ENCODE results near the gene ZMAT5.

ZMAT5 gene, protein sequence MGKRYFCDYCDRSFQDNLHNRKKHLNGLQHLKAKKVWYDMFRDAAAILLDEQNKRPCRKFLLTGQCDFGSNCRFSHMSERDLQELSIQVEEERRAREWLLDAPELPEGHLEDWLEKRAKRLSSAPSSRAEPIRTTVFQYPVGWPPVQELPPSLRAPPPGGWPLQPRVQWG

DNA sequence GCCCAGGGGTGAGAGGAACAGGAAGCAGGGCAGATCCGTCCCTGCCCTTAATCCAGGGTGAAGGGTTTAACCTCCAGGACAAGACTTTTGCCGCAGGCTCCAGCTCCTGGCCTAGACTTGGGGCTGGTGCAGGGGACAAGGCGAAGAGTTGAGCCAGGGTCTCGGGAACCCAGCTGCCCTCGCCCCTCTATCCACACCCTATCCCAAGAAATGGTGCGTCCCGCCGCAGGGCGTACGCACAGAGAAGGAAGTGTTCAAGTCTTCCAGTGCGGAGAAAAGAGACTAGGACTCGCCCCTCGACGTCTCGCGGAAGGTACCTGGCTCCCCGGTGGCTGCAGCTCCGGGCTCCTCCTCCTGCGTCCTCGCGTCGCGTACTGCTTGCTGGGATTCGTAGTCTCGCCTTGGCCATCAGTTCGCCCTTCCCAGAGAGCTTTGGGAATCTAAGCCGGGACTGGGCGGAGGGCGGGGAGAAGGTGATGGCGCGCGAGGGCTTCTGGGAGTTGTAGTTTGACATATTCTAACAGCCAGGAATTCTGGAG is at the start of gene ZMAT5:
Gene ZMAT5 (minus strand): TSS at position 376 of the 539 bp plus-strand sequence. CDS start 18,463 bp downstream, outside the sequence.
- peak; percentile 99 for DNase-seq (ENCODE audit: low spot score)
- TF ChIP-seq, protein P1, sequence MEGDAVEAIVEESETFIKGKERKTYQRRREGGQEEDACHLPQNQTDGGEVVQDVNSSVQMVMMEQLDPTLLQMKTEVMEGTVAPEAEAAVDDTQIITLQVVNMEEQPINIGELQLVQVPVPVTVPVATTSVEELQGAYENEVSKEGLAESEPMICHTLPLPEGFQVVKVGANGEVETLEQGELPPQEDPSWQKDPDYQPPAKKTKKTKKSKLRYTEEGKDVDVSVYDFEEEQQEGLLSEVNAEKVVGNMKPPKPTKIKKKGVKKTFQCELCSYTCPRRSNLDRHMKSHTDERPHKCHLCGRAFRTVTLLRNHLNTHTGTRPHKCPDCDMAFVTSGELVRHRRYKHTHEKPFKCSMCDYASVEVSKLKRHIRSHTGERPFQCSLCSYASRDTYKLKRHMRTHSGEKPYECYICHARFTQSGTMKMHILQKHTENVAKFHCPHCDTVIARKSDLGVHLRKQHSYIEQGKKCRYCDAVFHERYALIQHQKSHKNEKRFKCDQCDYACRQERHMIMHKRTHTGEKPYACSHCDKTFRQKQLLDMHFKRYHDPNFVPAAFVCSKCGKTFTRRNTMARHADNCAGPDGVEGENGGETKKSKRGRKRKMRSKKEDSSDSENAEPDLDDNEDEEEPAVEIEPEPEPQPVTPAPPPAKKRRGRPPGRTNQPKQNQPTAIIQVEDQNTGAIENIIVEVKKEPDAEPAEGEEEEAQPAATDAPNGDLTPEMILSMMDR (IDR thresholded peaks at IDR 0.05; ENCODE audit: borderline replicate concordance, control extremely low read depth, extremely low read depth, insufficient read depth, missing control alignments) = no peak
- in situ Hi-C loops (cut with MboI; ENCODE audit: low sequenced_read_pairs, unreplicated experiment) = no loop called here

DNA sequence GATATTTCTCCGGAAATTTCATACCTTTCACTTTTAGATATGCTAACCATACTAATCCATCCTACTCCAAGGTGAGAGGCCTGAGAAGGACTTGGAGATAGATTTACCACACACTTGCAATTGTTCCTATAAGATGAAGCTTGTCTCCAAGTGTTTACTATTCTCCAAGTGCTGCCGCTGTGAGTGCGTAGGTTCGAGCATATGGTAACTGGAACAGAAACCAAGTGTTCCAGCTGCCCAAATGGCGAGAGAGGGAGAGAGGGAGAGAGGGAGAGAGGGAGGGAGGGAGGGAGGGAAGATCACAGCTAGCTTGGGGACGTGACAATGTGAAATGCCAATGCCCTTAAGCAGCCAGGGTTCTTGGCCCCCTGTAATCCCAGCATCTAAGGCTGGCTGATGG is 49.7 kb upstream of the ZMAT5 start:
- TF ChIP-seq, protein P1 (IDR thresholded peaks at IDR 0.05; ENCODE audit: borderline replicate concordance, control extremely low read depth, extremely low read depth, insufficient read depth, missing control alignments) = no peak
- DNase-seq (ENCODE audit: low spot score) = no peak
- in situ Hi-C loops (cut with MboI; ENCODE audit: low sequenced_read_pairs, unreplicated experiment) = no loop called here

DNA sequence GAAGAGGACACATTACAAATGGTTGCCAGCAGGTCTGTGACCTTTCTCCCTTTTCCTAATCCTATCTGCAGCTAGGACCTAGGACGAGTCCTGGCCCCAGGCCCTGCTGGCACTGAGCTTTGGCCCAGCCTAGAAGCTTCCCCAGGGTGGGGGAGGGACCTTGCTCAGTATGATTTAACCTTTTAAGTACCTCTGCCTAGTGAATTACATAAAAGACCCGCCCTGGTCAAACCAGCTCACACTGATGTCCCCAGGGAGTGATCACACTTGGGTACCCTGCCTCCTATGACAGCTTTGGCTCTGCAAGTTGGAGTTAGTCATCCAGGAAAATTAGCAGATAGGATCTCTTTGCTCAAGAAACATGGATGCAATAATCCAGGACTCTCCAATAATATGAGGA is 49.3 kb upstream of the ZMAT5 start:
- DNase-seq (ENCODE audit: low spot score) = no peak
- in situ Hi-C loops (cut with MboI; ENCODE audit: low sequenced_read_pairs, unreplicated experiment) = no loop called here
- TF ChIP-seq, protein P1 (IDR thresholded peaks at IDR 0.05; ENCODE audit: borderline replicate concordance, control extremely low read depth, extremely low read depth, insufficient read depth, missing control alignments) = no peak

DNA sequence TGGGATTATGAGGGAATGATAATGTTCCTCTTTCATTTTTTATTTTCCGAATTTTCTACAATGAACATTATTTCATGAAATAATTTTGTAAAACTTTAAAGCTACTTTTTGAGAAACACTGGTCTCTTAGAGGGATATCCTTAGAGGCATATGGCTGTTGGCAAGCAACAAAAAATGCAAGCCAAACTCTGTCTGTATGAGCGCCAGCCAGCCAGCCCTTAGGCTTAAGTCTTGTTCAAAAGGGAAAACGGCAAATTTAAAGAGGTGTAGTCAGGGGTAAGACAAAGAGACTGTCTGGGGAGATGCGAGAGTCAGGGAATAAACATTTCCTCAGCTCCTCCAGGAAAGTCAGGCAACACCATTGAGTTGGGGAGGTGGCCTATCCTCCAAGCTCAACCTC is 48.8 kb upstream of the ZMAT5 start:
- TF ChIP-seq, protein P1 (IDR thresholded peaks at IDR 0.05; ENCODE audit: borderline replicate concordance, control extremely low read depth, extremely low read depth, insufficient read depth, missing control alignments) = no peak
- in situ Hi-C loops (cut with MboI; ENCODE audit: low sequenced_read_pairs, unreplicated experiment) = no loop called here
- DNase-seq (ENCODE audit: low spot score) = no peak

DNA sequence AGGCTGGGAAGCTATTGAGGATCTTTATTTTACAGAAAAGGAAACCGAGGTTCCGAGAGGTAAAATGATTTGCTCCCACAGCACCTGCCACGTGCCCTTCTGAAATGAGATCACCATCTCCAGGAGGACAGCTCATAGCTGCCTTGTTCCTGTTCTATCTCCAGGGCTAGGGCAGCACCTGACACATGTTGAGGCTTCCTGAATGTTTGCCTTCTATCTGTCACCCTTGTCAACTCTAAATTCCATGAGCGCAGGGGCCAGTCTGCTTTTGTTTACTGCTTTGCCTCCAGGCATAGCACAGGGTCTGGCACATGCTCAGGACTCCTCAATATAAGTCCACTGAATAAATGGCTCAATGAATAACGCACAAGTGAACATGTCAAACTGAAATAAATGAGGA is 47.2 kb upstream of the ZMAT5 start:
- in situ Hi-C loops (cut with MboI; ENCODE audit: low sequenced_read_pairs, unreplicated experiment) = no loop called here
- TF ChIP-seq, protein P1 (IDR thresholded peaks at IDR 0.05; ENCODE audit: borderline replicate concordance, control extremely low read depth, extremely low read depth, insufficient read depth, missing control alignments) = no peak
- DNase-seq (ENCODE audit: low spot score) = no peak

DNA sequence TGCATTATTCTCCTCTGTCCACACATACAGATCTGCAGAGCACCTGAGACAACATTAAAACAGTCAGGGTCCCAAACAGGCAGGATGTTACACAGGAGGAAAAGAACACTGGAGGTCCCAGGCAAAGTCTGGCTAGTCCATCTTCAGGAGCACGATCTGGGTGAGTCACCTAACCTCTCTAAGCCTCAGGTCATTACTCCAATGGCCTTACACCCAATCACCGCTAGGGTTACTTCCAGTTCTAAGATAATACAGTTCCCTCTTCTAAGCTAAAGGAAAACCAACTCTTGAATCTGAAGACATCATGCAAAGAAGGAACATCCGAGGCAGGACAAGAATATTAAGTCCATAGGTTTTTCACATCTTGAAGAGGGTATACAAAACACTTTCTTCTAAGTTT is 46.8 kb upstream of the ZMAT5 start:
- DNase-seq (ENCODE audit: low spot score) = no peak
- in situ Hi-C loops (cut with MboI; ENCODE audit: low sequenced_read_pairs, unreplicated experiment) = no loop called here
- TF ChIP-seq, protein P1 (IDR thresholded peaks at IDR 0.05; ENCODE audit: borderline replicate concordance, control extremely low read depth, extremely low read depth, insufficient read depth, missing control alignments) = no peak
